Measurements from ENCODE around the gene NAGA.

The NAGA gene

DNA sequence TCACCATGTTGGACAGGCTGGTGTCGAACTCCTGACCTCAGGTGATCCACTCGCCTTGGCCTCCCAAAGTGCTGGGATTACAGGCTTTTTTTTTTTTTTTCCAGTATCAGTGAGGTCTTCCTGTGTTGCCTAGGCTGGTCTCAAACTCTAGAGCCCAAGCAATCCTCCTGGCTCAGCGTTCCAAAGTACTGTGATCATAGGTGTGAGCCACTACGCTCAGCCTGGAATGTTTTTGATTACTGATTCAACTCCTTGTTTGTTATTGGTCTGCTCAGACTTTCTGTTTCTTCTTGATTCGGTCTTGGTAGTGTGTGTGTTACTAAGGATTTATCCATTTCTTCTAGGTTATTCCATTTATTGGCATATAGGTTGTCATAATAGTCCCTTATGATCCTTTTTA is 31.3 kb downstream of the NAGA start:
- DNase-seq (ENCODE audit: low read depth): no peak

DNA sequence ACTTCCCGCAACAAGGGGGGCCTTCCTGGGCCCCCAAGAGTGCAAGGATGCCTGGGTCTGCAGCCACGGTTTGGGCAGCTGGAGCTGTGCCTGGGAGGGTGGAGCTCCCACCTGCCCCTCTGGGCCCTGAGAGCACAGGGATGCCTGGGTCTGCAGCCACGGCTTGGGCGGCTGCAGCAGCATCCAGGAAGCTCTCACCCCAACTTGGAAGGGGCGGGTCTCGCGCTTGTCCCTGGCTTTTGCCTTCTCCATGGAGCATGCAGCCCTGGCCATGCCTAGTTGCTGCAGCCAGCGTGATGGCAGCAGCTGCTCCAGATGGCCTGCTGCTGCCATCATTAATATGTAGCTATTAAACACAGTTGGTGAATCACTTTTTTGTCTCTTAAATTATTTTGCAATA is 35.4 kb downstream of the NAGA start:
- DNase-seq (ENCODE audit: low read depth): no peak

DNA sequence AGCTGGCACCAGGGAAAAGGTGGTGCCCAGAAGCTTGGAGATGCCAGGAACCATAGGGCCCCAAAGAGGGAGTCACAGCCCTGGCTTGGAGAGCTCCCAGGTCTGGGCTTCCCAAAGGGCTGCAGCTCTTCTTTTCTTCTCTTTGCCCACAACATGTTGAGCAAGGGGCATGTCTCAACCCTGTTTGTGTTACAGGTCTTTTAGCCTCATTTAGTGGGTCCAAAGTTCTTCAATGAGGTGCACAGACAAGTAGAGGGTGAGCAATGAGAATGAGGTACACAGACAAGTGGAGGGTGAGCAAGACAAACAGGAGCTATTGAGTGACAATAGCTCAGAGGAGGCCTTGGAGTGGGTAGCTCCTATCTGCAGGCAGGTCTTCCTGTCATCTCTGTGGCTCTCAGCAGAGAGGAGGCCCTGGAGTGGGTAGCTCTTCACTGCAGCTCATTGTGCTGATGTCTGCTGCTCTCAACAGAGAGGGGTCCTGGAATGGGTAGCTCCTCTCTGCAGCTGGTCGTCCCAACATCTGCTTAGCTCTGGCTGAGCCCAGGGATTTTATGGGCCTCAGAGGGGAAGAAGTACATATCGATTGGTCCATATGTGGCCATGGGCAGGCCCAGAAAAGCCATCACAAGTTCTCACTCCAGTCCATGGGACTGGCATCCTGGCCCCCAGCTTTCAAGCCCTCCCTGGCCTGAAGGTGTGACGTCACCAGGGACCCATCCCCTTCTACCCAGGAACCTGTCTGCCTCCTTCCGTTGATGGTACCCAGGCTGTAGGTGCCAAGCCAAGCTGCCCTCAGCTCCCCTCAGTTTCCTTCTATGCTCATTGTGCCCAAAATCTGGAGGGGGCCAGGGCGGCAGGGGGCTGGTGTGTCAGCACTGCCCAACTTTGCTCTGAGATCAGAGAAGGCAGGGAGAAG is 37.1 kb downstream of the NAGA start:
- DNase-seq (ENCODE audit: low read depth): no peak

DNA sequence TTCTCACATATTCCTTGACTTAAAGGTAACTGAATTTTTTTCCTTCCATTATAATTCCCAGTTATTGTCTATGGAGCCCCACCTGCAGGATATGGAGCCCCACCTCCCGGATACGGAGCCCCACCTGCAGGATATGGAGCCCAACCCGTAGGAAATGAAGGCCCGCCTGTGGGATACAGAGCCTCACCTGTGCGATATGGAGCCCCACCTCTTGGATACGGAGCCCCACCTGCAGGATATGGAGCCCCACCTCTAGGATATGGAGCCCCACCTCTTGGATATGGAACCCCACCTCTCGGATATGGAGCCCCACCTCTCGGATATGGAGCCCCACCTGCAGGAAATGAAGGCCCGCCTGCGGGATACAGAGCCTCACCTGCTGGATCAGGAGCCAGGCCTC is 43.9 kb downstream of the NAGA start:
- no peak for DNase-seq (ENCODE audit: low read depth)

DNA sequence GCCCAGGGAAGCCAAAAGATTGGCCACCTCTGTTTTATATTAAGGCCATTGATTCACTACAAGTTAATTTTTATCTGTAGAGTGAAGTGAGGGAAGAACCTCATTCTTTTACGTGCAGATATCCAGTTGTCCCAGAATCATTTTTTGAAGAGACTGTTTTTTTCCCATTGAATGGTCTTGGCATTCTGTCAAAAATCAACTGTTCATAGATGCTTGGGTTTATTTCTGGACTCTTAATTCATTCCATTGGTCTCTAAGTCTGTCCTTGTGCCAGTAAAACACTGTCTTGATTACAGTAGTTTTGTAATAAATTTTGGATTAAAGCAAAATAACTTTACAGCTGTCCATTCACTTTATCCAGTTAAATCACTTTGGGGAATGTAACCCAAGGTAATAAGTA is 45.2 kb downstream of the NAGA start:
- no peak for DNase-seq (ENCODE audit: low read depth)

DNA sequence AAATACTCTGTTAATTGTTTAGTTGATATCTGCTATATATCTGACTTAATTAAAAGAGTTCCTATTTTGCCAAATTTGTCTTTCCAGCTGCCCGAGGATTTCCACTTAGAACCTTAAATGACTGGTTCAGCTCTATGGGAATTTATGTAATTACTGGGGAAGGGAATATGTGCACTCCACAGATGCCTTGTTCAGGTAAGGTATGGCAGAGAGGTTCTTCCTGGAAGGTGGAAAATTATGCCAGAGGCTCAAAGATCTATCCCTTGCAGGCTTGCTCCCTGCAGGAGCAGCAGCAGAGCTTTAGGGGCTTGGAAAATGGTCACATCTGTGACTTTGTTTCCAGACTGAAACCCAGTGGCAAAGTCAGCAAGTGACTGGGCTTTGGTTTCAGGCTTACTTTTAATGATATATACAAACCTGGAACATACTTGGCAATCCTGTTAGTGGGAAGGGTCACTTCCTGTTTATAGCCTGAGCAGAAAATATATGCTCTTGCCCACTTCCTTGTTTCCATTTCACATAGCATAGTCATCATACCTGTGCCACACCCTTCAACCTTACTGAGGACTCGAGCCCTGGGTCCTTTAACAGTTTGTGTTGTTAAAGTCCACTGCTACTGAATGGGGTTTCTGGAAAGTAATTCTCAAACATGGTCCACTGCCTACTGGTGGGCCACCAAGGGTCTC is 48.3 kb downstream of the NAGA start:
- DNase-seq (ENCODE audit: low read depth): no peak

DNA sequence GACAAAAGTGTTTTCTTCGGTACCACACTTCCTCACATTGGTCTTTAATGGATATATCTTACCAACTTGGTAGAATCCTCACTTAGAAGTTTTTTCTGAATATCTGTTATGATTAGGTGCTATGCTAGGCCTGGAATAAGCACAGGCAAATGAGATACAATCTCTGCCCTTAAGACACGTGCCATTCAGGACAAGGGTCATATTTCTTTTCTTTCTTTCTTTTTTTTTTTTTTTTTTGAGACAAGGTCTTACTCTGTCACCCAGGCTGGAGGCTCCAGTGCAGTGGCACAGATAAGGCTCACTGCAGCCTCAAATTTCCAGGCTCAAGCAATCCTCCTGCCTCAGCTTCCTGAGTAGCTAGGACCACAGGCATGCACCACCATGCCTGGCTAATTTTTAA is 49.0 kb downstream of the NAGA start:
- DNase-seq (ENCODE audit: low read depth): no peak

DNA sequence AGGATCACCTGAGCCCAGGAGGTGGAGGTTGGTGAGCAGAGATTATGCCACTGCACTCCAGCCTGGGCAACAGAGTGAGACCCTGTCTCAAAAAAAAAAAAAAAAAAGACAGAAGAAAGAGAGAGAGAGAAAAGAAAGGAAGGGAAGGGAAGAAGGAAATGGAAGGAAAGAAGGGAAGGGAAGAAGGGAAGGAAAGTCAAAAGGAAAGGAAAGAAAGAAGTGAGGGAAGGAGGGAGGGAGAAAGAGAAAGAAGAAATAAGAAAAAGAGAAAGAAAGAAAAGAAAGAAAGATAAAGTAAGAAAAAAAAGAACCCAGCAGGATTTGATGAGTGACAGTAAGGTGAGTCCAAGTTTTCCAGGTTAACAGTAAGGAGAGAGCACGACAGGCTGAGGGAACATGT is 52.4 kb downstream of the NAGA start:
- no peak for DNase-seq (ENCODE audit: low read depth)

DNA sequence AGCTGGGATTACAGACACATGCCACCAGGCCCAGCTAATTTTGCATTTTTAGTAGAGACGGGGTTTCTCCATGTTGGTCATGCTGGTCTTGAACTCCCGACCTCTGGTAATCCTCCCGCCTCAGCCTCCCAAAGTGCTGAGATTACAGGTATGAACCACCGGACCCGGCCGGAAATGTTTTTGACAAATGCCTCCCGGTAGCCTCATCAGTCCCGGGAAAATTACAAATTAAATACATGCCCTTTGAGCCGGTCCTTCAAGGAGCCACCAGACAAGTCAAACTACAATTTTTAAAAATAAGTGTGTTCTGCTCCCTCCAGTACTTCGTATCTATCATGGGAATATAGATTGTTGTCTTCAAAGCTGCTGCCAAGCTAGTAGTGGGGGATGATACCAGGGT is 54.5 kb downstream of the NAGA start:
- no peak for DNase-seq (ENCODE audit: low read depth)

DNA sequence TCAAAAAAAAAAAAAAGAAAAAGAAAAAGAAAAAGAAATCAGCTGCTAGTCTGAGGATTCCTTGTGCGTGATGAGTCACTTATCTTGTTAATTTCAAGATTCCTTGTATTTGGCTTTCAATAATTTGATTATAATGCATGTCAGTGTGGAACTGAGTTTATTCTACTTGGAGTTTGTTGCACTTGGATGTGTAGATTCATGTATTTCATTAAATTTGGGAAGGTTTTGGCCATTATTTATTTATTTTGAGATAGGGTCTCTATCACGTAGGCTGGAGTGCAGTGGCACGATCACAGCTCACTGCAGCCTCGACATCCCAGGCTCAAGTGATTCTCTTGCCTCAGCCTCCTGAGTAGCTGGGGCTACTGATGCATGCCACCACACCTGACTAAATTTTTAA is 57.2 kb downstream of the NAGA start:
- DNase-seq (ENCODE audit: low read depth): no peak

DNA sequence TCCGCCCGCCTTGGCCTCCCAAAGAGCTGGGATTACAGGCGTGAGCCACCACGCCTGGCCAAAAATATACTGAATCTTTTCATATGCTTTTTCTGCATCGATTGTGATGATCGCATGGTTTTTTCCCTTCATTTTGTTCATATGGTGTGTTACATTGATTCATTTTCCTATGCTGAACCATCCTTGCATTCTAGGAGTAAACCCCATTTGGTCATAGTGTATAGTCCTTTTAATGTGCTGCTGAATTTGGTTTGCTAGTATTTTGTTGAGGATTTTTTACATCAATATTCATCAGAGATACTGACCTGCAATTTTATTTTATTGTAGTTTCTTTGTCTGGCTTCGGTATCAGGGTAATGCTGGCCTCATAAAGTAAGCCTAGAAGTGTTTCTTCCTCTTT is 59.8 kb downstream of the NAGA start:
- DNase-seq (ENCODE audit: low read depth): no peak
